SW 1271 (cell line): Measurements from ENCODE around the gene QSOX1.

Source experiments
- DNase-seq, 2 experiments: peaks; one replicate each; lab custom pipeline; 2025; lab: John Stamatoyannopoulos, UW

The QSOX1 gene

GRCh38 chr1:180213401-180214170 lies 58.9 kb downstream of the QSOX1 start:
- DNase-seq: no peak

- no peak for DNase-seq
Measured at GRCh38 chr1:180215856-180216625, 61.4 kb downstream of the QSOX1 start.

- DNase-seq: no peak
Measured at GRCh38 chr1:180217006-180217405, 62.3 kb downstream of the QSOX1 start.

- no peak for DNase-seq
Measured at GRCh38 chr1:180218806-180219765, 64.4 kb downstream of the QSOX1 start.

GRCh38 chr1:180219776-180220175 lies 65.1 kb downstream of the QSOX1 start:
- no peak for DNase-seq

- DNase-seq: no peak
Measured at GRCh38 chr1:180221462-180221861, 66.8 kb downstream of the QSOX1 start.

- no peak for DNase-seq
Measured at GRCh38 chr1:180224902-180225301, 70.2 kb downstream of the QSOX1 start.

- no peak for DNase-seq
Measured at GRCh38 chr1:180225403-180225802, 70.7 kb downstream of the QSOX1 start.

- no peak for DNase-seq
Measured at GRCh38 chr1:180227861-180228647, 73.4 kb downstream of the QSOX1 start.

GRCh38 chr1:180228648-180229482 lies 74.2 kb downstream of the QSOX1 start:
- no peak for DNase-seq

GRCh38 chr1:180229483-180230415 lies 75.1 kb downstream of the QSOX1 start, which contains the start of gene LHX4:
TSS of gene LHX4 (plus strand) at chr1:180230264. CDS start at chr1:180230530, 266 bp downstream.
- DNase-seq: peak; percentile 29 to 40

- peak in 1 of 2 experiments; percentile 37 for DNase-seq
Measured at GRCh38 chr1:180230416-180230790, 75.7 kb downstream of the QSOX1 start.

- DNase-seq: peak in 1 of 2 experiments; percentile 27
Measured at GRCh38 chr1:180230791-180231505, 76.3 kb downstream of the QSOX1 start.

GRCh38 chr1:180231506-180231921 lies 76.8 kb downstream of the QSOX1 start:
- peak; percentile 28 to 70 for DNase-seq

GRCh38 chr1:180231936-180232335 lies 77.3 kb downstream of the QSOX1 start:
- DNase-seq: no peak

GRCh38 chr1:180232521-180233043 lies 77.9 kb downstream of the QSOX1 start:
- no peak for DNase-seq

- DNase-seq: no peak
Measured at GRCh38 chr1:180233191-180234011, 78.7 kb downstream of the QSOX1 start.
